HepG2 (cell line): ENCODE results near the gene BRAF.

Experiments used
- ATF3 ChIP-seq: sonication (generic); formaldehyde crosslinking; IDR thresholded peaks from 2 replicates; pipeline ENCODE4 v1.4.0; 2020; ENCODE audit warnings: missing genetic modification reagents
- NONO ChIP-seq, 2 experiments: fragments of 450-650 bp in 1 of 2; sonication (generic) in 1 of 2; formaldehyde crosslinking in 1 of 2; IDR thresholded peaks in 1 of 2; conservative IDR thresholded peaks in 1 of 2; 2 replicates each; pipeline versions ENCODE4 v1.6.1 to v1.8.0; 2017 to 2022; ENCODE audit warnings: mild to moderate bottlenecking in 1 of 2, missing genetic modification reagents in 1 of 2, moderate library complexity in 1 of 2

GRCh38 chr7:140702774-140703173 is 222.0 kb downstream of the BRAF start:
- TF ChIP-seq NONO (IDR thresholded peaks at IDR 0.05): no peak
- no peak for TF ChIP-seq NONO (CRISPR knock-in tag; conservative IDR thresholded peaks at IDR 0.05)
- TF ChIP-seq ATF3 (CRISPR knock-in tag): no peak
